Vagina (tissue), 2 donors: ENCODE data around the gene DTYMK.

Source experiments
- POLR2A ChIP-seq, 2 donors: fragments of 450-650 bp; IDR thresholded peaks; one replicate each; pipeline ENCODE4 v1.6.1; 2017; ENCODE audit warnings: antibody characterized with exemption in 2 of 2, mild to moderate bottlenecking in 2 of 2, moderate library complexity in 2 of 2
- POLR2AphosphoS5 ChIP-seq, 2 donors: sonication (generic); formaldehyde crosslinking; IDR thresholded peaks; one replicate each; pipeline ENCODE4 v1.9.0; 2017; ENCODE audit warnings: antibody characterized with exemption in 2 of 2, mild to moderate bottlenecking in 2 of 2, low read depth in 1 of 2; ENCODE audit not compliant: insufficient read depth in 1 of 2
- TF ChIP-seq, protein P1 (sequence below), 3 experiments: fragments of 450-650 bp in 2 of 3; fragments of 200-600 bp in 1 of 3; sonication (generic) in 1 of 3; IDR thresholded peaks; one replicate each; pipeline ENCODE4 v1.5.1; 2017 to 2019; ENCODE audit warnings: antibody characterized with exemption in 3 of 3, mild to moderate bottlenecking in 2 of 3, moderate library complexity in 2 of 3

DNA sequence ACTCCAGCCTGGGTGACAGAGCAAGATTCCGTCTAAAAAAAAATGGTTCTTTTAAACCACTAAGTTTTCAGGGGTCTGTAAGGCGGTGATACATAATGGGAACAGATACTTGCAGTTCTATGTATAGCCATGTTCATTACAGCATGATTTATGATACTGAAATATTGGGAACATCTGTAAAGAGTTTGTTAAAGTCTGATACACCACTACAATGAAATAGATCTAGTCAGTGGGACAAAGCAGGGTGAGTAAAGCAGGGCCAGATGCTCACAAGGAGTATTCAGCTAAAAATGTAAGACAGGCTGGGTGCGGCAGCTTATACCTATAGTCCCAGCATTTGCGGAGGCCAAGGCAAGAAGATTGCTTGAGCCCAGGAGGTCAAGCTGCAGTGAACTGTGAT lies 9.0 kb upstream of the DTYMK start:
- TF ChIP-seq, protein P1, sequence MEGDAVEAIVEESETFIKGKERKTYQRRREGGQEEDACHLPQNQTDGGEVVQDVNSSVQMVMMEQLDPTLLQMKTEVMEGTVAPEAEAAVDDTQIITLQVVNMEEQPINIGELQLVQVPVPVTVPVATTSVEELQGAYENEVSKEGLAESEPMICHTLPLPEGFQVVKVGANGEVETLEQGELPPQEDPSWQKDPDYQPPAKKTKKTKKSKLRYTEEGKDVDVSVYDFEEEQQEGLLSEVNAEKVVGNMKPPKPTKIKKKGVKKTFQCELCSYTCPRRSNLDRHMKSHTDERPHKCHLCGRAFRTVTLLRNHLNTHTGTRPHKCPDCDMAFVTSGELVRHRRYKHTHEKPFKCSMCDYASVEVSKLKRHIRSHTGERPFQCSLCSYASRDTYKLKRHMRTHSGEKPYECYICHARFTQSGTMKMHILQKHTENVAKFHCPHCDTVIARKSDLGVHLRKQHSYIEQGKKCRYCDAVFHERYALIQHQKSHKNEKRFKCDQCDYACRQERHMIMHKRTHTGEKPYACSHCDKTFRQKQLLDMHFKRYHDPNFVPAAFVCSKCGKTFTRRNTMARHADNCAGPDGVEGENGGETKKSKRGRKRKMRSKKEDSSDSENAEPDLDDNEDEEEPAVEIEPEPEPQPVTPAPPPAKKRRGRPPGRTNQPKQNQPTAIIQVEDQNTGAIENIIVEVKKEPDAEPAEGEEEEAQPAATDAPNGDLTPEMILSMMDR (IDR thresholded peaks at IDR 0.05), result no peak
- no peak for TF ChIP-seq POLR2AphosphoS5 (IDR thresholded peaks at IDR 0.05; ENCODE audit: insufficient read depth in 1 of 2, low read depth in 1 of 2)
- TF ChIP-seq POLR2A (IDR thresholded peaks at IDR 0.05), result no peak
